HG03045 (cell line): Measurements from ENCODE around the gene SMIM29.

Experiments
- ATAC-seq: cut with Tn5 transposase; IDR thresholded peaks from one replicate; pipeline ENCODE4 v1.9.1; 2021; ENCODE audit warnings: mild to moderate bottlenecking, moderate library complexity; ENCODE audit not compliant: unreplicated experiment

Gene SMIM29

GRCh38 chr6:34248727-34249468 is at the start of gene SMIM29:
TSS of gene SMIM29 (minus strand) at chr6:34249006. CDS start at chr6:34247791, 1,215 bp downstream.
- ATAC-seq: peak; percentile 88

GRCh38 chr6:34295721-34296120 is 46.9 kb upstream of the SMIM29 start:
- ATAC-seq: peak; percentile 71

- no peak for ATAC-seq
These were observed 44.1 kb upstream of the SMIM29 start for GRCh38 chr6:34292954-34293353.

GRCh38 chr6:34289137-34289536 is 40.3 kb upstream of the SMIM29 start:
- ATAC-seq: no peak

- ATAC-seq: no peak
These were observed 39.8 kb upstream of the SMIM29 start for GRCh38 chr6:34288581-34288980.

- ATAC-seq: no peak
These were observed 36.8 kb upstream of the SMIM29 start for GRCh38 chr6:34285448-34286164.

- ATAC-seq: no peak
These were observed 36.0 kb upstream of the SMIM29 start for GRCh38 chr6:34284563-34285447.

GRCh38 chr6:34281702-34282334 is 33.0 kb upstream of the SMIM29 start:
- ATAC-seq: no peak

GRCh38 chr6:34280216-34280615 is 31.4 kb upstream of the SMIM29 start:
- no peak for ATAC-seq

GRCh38 chr6:34278833-34279232 is 30.0 kb upstream of the SMIM29 start:
- ATAC-seq: no peak

GRCh38 chr6:34277763-34278112 is 28.9 kb upstream of the SMIM29 start:
- no peak for ATAC-seq

GRCh38 chr6:34276881-34277762 is 28.3 kb upstream of the SMIM29 start:
- no peak for ATAC-seq

GRCh38 chr6:34276191-34276590 is 27.4 kb upstream of the SMIM29 start:
- no peak for ATAC-seq

GRCh38 chr6:34275128-34275804 is 26.5 kb upstream of the SMIM29 start:
- no peak for ATAC-seq

- no peak for ATAC-seq
These were observed 25.3 kb upstream of the SMIM29 start for GRCh38 chr6:34274129-34274528.

- ATAC-seq: no peak
These were observed 24.5 kb upstream of the SMIM29 start for GRCh38 chr6:34273242-34273805.

GRCh38 chr6:34272013-34272926 is 23.5 kb upstream of the SMIM29 start:
- no peak for ATAC-seq
